GM12865 (cell line): ENCODE results near the gene GPR37.

Experiments used
- DNase-seq: peaks from one replicate; pipeline ENCODE4 v3.0.0; 2010; ENCODE audit warnings: low read depth
- H3K4me3 ChIP-seq: 2 replicates; pipeline ENCODE4 v1.5.1; 2011; ENCODE audit warnings: mild to moderate bottlenecking, low read depth, low read length, control low read depth
- TF ChIP-seq, protein P1 (sequence below): IDR thresholded peaks from 2 replicates; pipeline ENCODE4 v1.5.1; 2011; ENCODE audit warnings: low read length, control low read depth, low read depth, inconsistent platforms; ENCODE audit not compliant: insufficient read depth; ENCODE audit errors: missing control alignments

The GPR37 gene

GRCh38 chr7:124773938-124774337 lies 8.3 kb upstream of the GPR37 start:
- H3K4me3 ChIP-seq: no peak overlapping the region
- no peak for DNase-seq
- TF ChIP-seq, protein P1, sequence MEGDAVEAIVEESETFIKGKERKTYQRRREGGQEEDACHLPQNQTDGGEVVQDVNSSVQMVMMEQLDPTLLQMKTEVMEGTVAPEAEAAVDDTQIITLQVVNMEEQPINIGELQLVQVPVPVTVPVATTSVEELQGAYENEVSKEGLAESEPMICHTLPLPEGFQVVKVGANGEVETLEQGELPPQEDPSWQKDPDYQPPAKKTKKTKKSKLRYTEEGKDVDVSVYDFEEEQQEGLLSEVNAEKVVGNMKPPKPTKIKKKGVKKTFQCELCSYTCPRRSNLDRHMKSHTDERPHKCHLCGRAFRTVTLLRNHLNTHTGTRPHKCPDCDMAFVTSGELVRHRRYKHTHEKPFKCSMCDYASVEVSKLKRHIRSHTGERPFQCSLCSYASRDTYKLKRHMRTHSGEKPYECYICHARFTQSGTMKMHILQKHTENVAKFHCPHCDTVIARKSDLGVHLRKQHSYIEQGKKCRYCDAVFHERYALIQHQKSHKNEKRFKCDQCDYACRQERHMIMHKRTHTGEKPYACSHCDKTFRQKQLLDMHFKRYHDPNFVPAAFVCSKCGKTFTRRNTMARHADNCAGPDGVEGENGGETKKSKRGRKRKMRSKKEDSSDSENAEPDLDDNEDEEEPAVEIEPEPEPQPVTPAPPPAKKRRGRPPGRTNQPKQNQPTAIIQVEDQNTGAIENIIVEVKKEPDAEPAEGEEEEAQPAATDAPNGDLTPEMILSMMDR: no peak

DNA sequence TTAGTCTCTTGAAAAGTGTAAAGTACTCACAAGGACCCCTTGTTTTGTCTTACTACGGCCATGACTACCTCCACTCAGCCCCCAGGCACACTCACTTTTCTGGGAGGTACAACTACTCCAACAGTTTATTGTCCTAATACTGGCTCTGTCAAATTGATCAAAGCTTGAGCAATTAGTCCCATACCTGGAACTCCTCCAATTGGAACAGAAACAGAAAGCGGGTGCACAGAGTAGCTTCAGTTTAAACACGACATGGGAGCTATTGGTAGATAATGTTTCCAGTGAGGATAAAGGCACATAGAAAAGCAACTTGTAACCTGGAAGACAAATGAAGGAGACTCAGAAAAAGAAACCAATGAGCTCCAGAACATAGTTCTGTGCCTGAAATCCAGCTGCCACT lies 7.7 kb upstream of the GPR37 start:
- DNase-seq: no peak
- TF ChIP-seq, protein P1: no peak

GRCh38 chr7:124769136-124769535 lies 3.5 kb upstream of the GPR37 start:
- no peak for DNase-seq
- TF ChIP-seq, protein P1: no peak
- H3K4me3 ChIP-seq: no peak overlapping the region

More for the DNA sequence above, 7.7 kb upstream of the GPR37 start:
- no peak overlapping the region for H3K4me3 ChIP-seq

- DNase-seq: no peak
- TF ChIP-seq, protein P1: no peak
- H3K4me3 ChIP-seq: no peak overlapping the region
Observed at GRCh38 chr7:124768525-124768924, 2.9 kb upstream of the GPR37 start.

- TF ChIP-seq, protein P1: no peak
- DNase-seq: peak; percentile 28
- H3K4me3 ChIP-seq: peak overlapping the region; percentile 45
Observed at GRCh38 chr7:124764847-124765400, 668 bp downstream of the GPR37 start.

DNA sequence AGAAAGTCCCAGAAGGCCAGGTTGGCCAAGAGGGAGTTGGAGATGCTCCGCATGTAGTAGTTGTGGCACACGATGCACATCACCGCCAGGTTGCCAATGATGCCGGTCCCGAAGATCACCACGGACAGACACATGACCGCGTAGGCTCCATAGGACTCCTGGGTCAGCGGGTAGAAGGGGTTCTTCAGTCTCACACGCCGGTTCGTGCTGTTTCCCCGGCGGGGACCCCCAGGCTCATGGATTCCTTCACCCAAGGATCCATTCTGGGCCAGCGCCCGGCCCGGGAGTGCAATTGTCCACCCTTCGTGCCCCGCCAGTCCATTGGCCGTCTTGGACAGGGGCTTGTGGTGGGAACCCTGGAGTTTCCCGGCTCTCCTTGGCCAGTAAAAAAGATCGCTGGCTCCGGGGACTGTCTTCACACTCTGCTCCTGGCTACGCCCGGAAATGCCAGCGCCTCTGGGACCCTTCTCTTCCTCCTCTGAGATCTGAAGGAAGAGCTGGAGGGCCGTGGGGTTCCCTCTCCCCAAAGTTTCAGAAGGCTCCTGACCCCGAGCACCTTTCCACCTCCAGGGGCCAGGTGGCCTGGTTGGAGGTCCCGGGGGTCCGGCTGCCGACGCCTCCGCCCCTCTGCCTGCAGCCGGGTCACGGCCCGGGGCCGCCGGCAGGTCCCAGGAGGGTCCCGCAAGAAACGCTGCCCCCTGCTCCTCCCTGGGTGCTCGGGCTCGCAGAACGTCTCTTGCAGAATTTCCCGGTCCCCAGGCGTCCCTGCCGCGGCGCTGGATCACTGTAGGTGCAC lies 1.3 kb downstream of the GPR37 start:
- TF ChIP-seq, protein P1: no peak
- DNase-seq: no peak

More for the DNA sequence above, 1.3 kb downstream of the GPR37 start:
- no peak overlapping the region for H3K4me3 ChIP-seq
